Measurements from ENCODE around the gene ELP1. TPM values are rescaled to one million over a fixed set of nuclear protein-coding genes. Genes with fewer than 3 reads are reported as not detected.

The ELP1 gene
- total and polyA plus RNA-seq, 2 experiments from 2014 or later, result 9.1 to 46.3 TPM

DNA sequence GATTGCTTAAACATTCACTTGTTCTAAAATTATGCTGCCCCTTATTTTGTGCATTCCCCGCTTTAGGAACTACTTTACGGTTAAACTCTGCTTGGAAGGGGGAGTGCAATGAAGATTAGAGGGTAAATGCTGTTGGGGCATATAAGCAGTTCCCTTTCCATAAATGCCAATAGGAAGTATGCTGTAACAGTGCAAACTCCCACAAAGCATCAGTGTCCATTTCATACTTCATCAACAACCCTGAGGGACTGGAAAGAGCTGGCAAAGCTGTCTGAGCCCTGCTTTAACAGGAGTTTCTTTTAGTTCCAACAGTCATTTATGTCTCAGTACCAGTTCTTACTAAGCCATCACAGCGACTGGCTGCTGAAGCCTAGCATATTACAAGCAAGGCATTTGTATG, 70.0 kb downstream of the ELP1 start (continued):
- TF ChIP-seq, protein P1, sequence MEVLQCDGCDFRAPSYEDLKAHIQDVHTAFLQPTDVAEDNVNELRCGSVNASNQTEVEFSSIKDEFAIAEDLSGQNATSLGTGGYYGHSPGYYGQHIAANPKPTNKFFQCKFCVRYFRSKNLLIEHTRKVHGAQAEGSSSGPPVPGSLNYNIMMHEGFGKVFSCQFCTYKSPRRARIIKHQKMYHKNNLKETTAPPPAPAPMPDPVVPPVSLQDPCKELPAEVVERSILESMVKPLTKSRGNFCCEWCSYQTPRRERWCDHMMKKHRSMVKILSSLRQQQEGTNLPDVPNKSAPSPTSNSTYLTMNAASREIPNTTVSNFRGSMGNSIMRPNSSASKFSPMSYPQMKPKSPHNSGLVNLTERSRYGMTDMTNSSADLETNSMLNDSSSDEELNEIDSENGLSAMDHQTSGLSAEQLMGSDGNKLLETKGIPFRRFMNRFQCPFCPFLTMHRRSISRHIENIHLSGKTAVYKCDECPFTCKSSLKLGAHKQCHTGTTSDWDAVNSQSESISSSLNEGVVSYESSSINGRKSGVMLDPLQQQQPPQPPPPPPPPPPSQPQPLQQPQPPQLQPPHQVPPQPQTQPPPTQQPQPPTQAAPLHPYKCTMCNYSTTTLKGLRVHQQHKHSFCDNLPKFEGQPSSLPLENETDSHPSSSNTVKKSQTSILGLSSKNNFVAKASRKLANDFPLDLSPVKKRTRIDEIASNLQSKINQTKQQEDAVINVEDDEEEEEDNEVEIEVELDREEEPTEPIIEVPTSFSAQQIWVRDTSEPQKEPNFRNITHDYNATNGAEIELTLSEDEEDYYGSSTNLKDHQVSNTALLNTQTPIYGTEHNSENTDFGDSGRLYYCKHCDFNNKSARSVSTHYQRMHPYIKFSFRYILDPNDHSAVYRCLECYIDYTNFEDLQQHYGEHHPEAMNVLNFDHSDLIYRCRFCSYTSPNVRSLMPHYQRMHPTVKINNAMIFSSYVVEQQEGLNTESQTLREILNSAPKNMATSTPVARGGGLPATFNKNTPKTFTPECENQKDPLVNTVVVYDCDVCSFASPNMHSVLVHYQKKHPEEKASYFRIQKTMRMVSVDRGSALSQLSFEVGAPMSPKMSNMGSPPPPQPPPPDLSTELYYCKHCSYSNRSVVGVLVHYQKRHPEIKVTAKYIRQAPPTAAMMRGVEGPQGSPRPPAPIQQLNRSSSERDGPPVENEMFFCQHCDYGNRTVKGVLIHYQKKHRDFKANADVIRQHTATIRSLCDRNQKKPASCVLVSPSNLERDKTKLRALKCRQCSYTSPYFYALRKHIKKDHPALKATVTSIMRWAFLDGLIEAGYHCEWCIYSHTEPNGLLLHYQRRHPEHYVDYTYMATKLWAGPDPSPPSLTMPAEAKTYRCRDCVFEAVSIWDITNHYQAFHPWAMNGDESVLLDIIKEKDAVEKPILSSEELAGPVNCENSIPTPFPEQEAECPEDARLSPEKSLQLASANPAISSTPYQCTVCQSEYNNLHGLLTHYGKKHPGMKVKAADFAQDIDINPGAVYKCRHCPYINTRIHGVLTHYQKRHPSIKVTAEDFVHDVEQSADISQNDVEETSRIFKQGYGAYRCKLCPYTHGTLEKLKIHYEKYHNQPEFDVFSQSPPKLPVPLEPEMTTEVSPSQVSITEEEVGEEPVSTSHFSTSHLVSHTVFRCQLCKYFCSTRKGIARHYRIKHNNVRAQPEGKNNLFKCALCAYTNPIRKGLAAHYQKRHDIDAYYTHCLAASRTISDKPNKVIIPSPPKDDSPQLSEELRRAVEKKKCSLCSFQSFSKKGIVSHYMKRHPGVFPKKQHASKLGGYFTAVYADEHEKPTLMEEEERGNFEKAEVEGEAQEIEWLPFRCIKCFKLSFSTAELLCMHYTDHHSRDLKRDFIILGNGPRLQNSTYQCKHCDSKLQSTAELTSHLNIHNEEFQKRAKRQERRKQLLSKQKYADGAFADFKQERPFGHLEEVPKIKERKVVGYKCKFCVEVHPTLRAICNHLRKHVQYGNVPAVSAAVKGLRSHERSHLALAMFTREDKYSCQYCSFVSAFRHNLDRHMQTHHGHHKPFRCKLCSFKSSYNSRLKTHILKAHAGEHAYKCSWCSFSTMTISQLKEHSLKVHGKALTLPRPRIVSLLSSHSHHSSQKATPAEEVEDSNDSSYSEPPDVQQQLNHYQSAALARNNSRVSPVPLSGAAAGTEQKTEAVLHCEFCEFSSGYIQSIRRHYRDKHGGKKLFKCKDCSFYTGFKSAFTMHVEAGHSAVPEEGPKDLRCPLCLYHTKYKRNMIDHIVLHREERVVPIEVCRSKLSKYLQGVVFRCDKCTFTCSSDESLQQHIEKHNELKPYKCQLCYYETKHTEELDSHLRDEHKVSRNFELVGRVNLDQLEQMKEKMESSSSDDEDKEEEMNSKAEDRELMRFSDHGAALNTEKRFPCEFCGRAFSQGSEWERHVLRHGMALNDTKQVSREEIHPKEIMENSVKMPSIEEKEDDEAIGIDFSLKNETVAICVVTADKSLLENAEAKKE (CRISPR knock-in tag; IDR thresholded peaks at IDR 0.05), result no peak
- no peak for TF ChIP-seq STAT1 (IDR thresholded peaks at IDR 0.05; ENCODE audit: unreplicated experiment)
- TF ChIP-seq ZNF331 (CRISPR knock-in tag; IDR thresholded peaks at IDR 0.05; ENCODE audit: low read depth), result no peak
- no peak for TF ChIP-seq EZH2 (IDR thresholded peaks at IDR 0.05; ENCODE audit: low read depth, unreplicated experiment)

DNA sequence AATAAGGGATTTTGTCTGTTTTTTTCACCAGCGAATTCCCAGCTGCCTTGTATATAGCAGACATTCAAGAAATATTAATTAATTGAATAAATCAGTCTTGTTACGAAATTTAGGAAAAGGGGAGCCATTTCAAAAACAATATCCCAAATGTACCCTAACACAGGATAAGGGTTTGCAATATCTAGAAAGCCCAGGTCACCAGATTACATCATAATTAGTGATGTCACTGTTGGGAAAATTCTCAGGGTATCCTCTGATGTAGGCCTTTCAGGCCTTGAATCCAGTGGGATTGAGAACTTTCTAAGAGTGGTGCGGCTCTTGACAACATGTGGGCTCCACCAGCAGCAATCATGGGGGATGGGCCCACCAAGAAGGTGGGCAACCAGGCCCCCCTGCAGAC, 71.9 kb downstream of the ELP1 start, which contains the start of gene ACTL7A:
ACTL7A (plus strand) TSS at position 270 of the 400 bp plus-strand sequence; CDS start at position 327, 57 bp downstream.
- TF ChIP-seq POLR2AphosphoS5 (IDR thresholded peaks at IDR 0.05; ENCODE audit: low read depth), result no peak
- no peak for TF ChIP-seq CREB1 (CRISPR knock-in tag; IDR thresholded peaks at IDR 0.05; ENCODE audit: low read depth)
- H3K27ac ChIP-seq (ENCODE audit: low read depth), result no peak within 1 kb of the TSS
- no peak within 1 kb of the TSS for H3K4me3 Mint-ChIP-seq
- no peaks in the 10 kb centered on the region for H3F3A ChIP-seq (replicated peaks; ENCODE audit: low read depth)
- no peak within 1 kb of the TSS for H3K4me3 ChIP-seq
- no peak within 1 kb of the TSS for H3K27ac Mint-ChIP-seq
- no peaks in the 10 kb centered on the region for H3K4me1 Mint-ChIP-seq
- no peaks in the 10 kb centered on the region for H3K27me3 ChIP-seq (ENCODE audit: insufficient read depth)
- ATAC-seq (no peak), DNase-seq (ENCODE audit: low spot score) (no peak)
- no peaks in the 10 kb centered on the region for H3K9me2 ChIP-seq (ENCODE audit: insufficient read depth)
- H3K79me2 ChIP-seq (replicated peaks; ENCODE audit: insufficient read depth), result no peaks in the 10 kb centered on the region
- no peaks in the 10 kb centered on the region for H3K36me3 ChIP-seq (ENCODE audit: insufficient read depth)
- no peaks in the 10 kb centered on the region for H3K9me3 Mint-ChIP-seq
- H2AFZ ChIP-seq, result no peak within 1 kb of the TSS
- no peaks in the 10 kb centered on the region for H3K36me3 Mint-ChIP-seq (ENCODE audit: low read depth)
- H3K4me1 ChIP-seq (ENCODE audit: insufficient read depth), result no peaks in the 10 kb centered on the region
- no peak within 1 kb of the TSS for H3K4me2 ChIP-seq
- H3K27me3 Mint-ChIP-seq (ENCODE audit: insufficient read depth, low read depth, poor library complexity), result peaks cover 5% of the 10 kb centered on the region
- no peaks in the 10 kb centered on the region for H4K20me1 ChIP-seq (replicated peaks; ENCODE audit: insufficient read depth)

Data from GM23338 (cell line).